Hepatocyte (in vitro differentiated cells): ENCODE measurements around the gene MB21D2. TPM values are rescaled to one million over a fixed set of nuclear protein-coding genes. Genes with fewer than 3 reads are reported as not detected.

Experiments
- DNase-seq: peaks from one replicate; pipeline ENCODE4 v3.0.0-alpha.2; 2016; ENCODE audit warnings: low spot score
- H2AFZ ChIP-seq: fragments of 200-600 bp; sonication (generic); 2 replicates; pipeline ENCODE4 v1.6.0; 2016; ENCODE audit warnings: antibody characterized with exemption, mild to moderate bottlenecking
- H3K27ac ChIP-seq: fragments of 200-600 bp; sonication (generic); 2 replicates; pipeline ENCODE4 v1.5.1; 2016; ENCODE audit warnings: mild to moderate bottlenecking
- H3K27me3 ChIP-seq: fragments of 200-600 bp; sonication (generic); 2 replicates; pipeline ENCODE4 v1.6.1; 2016
- H3K36me3 ChIP-seq: fragments of 200-600 bp; sonication (generic); replicated peaks from 2 replicates; pipeline ENCODE4 v1.5.1; 2016; ENCODE audit warnings: low read depth; ENCODE audit not compliant: insufficient read depth
- H3K4me1 ChIP-seq: fragments of 200-600 bp; sonication (generic); 2 replicates; pipeline ENCODE4 v1.5.1; 2016; ENCODE audit warnings: mild to moderate bottlenecking, moderate library complexity; ENCODE audit not compliant: insufficient read depth
- H3K4me2 ChIP-seq: fragments of 200-600 bp; sonication (generic); 2 replicates; pipeline ENCODE4 v1.6.0; 2016
- H3K4me3 ChIP-seq: fragments of 200-600 bp; sonication (generic); 2 replicates; pipeline ENCODE4 v1.5.1; 2016; ENCODE audit warnings: mild to moderate bottlenecking
- H3K79me2 ChIP-seq: fragments of 200-600 bp; sonication (generic); 2 replicates; pipeline ENCODE4 v1.6.0; 2017; ENCODE audit warnings: mild to moderate bottlenecking
- H3K9me2 ChIP-seq: fragments of 200-600 bp; sonication (generic); replicated peaks from 2 replicates; pipeline ENCODE4 v1.6.0; 2017; ENCODE audit warnings: mild to moderate bottlenecking; ENCODE audit not compliant: insufficient read depth
- H3K9me3 ChIP-seq: fragments of 200-600 bp; sonication (generic); 2 replicates; pipeline ENCODE4 v1.5.1; 2016; ENCODE audit warnings: low read depth, mild to moderate bottlenecking
- H4K20me1 ChIP-seq: fragments of 200-600 bp; sonication (generic); 2 replicates; pipeline ENCODE4 v1.6.0; 2016; ENCODE audit warnings: mild to moderate bottlenecking; ENCODE audit not compliant: insufficient read depth, poor library complexity, severe bottlenecking
- EZH2 ChIP-seq: fragments of 200-600 bp; sonication (generic); IDR thresholded peaks from 2 replicates; pipeline ENCODE4 v1.6.1; 2016; ENCODE audit warnings: antibody characterized with exemption, mild to moderate bottlenecking, borderline replicate concordance
- EZH2phosphoT487 ChIP-seq: fragments of 200-600 bp; sonication (generic); IDR thresholded peaks from one replicate; pipeline ENCODE4 v1.6.1; 2018; ENCODE audit warnings: antibody characterized with exemption, mild to moderate bottlenecking, low read depth, moderate library complexity; ENCODE audit not compliant: unreplicated experiment, severe bottlenecking
- WGBS: methylation state at CpG from one replicate; pipeline ENCODE4 v1.1.6; 2016; ENCODE audit warnings: low lambda C conversion rate; ENCODE audit errors: missing lambda C conversion rate; 5-methylcytosine and 5-hydroxymethylcytosine counted together
- polyA plus RNA-seq: library from polyadenylated mRNA; unstranded; fragments of >200 nt; fragmentation: Nextera tagmentation; extraction: Ambion mirVana; gene quantifications from 2 replicates; pipeline ENCODE4 v1.2.1, GENCODE V29; 2016
- total RNA-seq: library from RNA; depleted of rRNA; stranded (reverse); fragments of >200 nt; gene quantifications from 2 replicates; pipeline ENCODE4 v1.2.3, GENCODE V29; 2014
- TF ChIP-seq, protein P1 (sequence below): fragments of 200-600 bp; sonication (generic); IDR thresholded peaks from 2 replicates; pipeline ENCODE4 v1.5.1; 2016; ENCODE audit warnings: antibody characterized with exemption, mild to moderate bottlenecking; ENCODE audit not compliant: poor library complexity

Gene MB21D2
- total and polyA plus RNA-seq, 2 experiments from 2014 or later: 9.1 to 22.1 TPM

DNA sequence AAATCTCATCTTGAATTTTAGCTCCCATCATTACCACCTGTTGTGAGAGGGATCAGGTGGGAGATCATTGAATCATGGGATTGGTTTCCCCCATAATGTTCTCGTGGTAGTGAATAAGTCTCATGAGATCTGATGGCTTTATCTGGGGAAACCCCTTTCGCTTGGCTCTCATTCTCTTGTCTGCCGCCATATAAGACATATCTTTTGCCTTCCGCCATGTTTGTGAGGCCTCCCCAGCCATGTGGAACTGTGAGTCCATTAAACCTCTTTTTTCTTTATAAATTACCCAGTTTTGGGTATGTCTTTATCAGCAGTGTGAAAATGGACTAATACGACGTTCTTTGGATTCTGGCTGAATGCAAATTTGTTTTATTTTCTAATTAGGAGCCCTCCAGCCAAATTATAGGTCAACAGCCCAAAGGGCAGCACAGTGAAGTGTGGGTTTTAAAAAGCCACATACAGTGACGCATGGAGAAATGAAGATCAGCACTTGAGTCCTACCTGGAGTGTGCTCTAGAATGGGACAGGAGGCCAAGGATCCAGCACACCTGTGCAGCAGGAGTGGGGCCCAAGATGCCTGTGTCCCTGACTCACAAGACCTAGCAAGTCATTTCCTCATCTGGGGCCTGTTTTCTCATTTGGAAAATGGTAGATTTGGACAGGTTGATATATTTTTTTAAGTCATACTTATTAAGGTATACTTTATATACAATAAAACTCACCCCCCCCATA is 89.6 kb downstream of the MB21D2 start:
- H3K4me1 ChIP-seq: peaks cover 16% of the 10 kb centered on the region
- no peak overlapping the region for H3K27ac ChIP-seq
- H3K27me3 ChIP-seq: no peaks in the 10 kb centered on the region
- no peaks in the 10 kb centered on the region for H3K9me2 ChIP-seq
- no peak overlapping the region for H3K4me2 ChIP-seq
- TF ChIP-seq EZH2 (no peak), EZH2phosphoT487 (no peak)
- TF ChIP-seq, protein P1, sequence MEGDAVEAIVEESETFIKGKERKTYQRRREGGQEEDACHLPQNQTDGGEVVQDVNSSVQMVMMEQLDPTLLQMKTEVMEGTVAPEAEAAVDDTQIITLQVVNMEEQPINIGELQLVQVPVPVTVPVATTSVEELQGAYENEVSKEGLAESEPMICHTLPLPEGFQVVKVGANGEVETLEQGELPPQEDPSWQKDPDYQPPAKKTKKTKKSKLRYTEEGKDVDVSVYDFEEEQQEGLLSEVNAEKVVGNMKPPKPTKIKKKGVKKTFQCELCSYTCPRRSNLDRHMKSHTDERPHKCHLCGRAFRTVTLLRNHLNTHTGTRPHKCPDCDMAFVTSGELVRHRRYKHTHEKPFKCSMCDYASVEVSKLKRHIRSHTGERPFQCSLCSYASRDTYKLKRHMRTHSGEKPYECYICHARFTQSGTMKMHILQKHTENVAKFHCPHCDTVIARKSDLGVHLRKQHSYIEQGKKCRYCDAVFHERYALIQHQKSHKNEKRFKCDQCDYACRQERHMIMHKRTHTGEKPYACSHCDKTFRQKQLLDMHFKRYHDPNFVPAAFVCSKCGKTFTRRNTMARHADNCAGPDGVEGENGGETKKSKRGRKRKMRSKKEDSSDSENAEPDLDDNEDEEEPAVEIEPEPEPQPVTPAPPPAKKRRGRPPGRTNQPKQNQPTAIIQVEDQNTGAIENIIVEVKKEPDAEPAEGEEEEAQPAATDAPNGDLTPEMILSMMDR: no peak
- peaks cover 57% of the 10 kb centered on the region for H3K79me2 ChIP-seq
- no peak overlapping the region for H2AFZ ChIP-seq
- no peaks in the 10 kb centered on the region for H3K9me3 ChIP-seq
- DNase-seq: no peak
- WGBS: 93% methylated on average over 7 of the region's 7 CpGs
- no peaks in the 10 kb centered on the region for H4K20me1 ChIP-seq
- H3K4me3 ChIP-seq: no peak overlapping the region
- no peaks in the 10 kb centered on the region for H3K36me3 ChIP-seq

DNA sequence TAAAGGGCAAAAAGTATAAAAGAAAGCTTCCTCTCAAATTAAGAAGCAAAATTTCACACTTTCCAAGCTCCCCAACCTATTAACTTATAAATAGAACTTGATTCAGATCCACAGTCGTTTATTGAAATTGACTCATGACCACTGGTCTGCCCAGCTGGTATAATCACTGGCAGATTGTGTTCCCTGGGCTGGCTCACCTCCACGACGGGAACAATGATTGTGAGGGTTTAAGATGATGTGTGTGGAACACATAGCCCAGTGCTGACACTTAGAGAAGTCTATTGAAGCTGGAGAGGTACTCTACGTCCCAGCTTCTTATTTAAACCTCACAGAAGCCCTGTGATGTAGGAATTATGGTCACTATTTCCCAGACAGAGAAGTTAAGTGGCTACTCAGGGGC is 90.4 kb downstream of the MB21D2 start:
- Histone ChIP-seq H3K36me3 (no peaks in the 10 kb centered on the region), H3K9me3 (no peaks in the 10 kb centered on the region), H3K4me1 (peaks cover 15% of the 10 kb centered on the region), H3K4me2 (no peak overlapping the region), H3K9me2 (no peaks in the 10 kb centered on the region), H3K27me3 (no peaks in the 10 kb centered on the region), H3K79me2 (peaks cover 58% of the 10 kb centered on the region), H3K4me3 (no peak overlapping the region), H3K27ac (no peak overlapping the region), H4K20me1 (no peaks in the 10 kb centered on the region), H2AFZ (no peak overlapping the region)
- DNase-seq: no peak
- TF ChIP-seq EZH2phosphoT487 (no peak), EZH2 (no peak)
- TF ChIP-seq, protein P1: no peak
- 95% methylated on average over 4 of the region's 4 CpGs for WGBS

DNA sequence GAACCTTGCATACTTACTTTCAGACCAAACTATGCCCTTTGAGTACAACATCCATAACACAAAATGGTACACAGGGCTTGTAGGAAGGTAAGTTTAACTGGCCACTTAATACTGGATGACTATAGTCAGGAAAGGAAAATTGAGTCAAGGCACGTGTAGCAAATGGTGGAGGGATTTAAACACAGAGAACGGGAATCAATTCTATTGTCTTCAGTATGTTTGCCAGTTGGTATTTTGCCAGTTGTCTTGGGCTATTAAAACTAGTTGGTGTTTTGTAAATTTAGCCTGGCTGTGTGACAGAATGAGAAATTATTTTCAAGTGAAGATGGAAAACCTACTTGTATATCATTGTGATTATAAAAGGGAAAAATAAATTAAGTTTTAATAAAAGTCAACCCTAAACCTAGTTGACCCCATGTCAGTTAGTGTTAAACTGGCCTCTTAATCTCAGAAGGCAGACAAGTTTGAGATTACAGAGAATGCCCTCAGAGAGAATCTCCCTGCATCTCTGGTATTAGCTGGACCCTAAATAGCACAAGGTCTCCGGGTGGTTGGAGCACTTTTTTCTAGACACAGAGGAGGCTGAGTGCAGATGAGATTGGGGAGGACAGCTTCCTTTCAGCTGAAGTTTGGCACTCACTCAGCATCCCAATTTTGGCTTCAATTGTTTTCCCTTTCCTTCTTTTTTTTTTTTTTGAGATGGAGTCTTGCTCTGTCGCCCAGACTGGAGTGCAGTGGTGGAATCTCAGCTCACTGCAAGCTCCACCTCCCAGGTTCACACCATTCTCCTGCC is 91.2 kb downstream of the MB21D2 start:
- Histone ChIP-seq H3K4me2 (no peak overlapping the region), H3K79me2 (peaks cover 62% of the 10 kb centered on the region), H3K27ac (no peak overlapping the region), H3K9me3 (no peaks in the 10 kb centered on the region), H3K9me2 (no peaks in the 10 kb centered on the region), H2AFZ (no peak overlapping the region), H4K20me1 (no peaks in the 10 kb centered on the region), H3K27me3 (no peaks in the 10 kb centered on the region), H3K36me3 (no peaks in the 10 kb centered on the region), H3K4me3 (no peak overlapping the region), H3K4me1 (peaks cover 8% of the 10 kb centered on the region)
- WGBS: 81% methylated on average over 4 of the region's 4 CpGs
- DNase-seq: no peak
- TF ChIP-seq EZH2: no peak

- Histone ChIP-seq H3K27me3 (no peaks in the 10 kb centered on the region), H3K27ac (no peak overlapping the region), H3K79me2 (peaks cover 58% of the 10 kb centered on the region), H3K9me2 (no peaks in the 10 kb centered on the region), H3K9me3 (no peaks in the 10 kb centered on the region), H3K4me3 (no peak overlapping the region), H3K4me1 (peaks cover 6% of the 10 kb centered on the region), H3K4me2 (no peak overlapping the region), H4K20me1 (no peaks in the 10 kb centered on the region), H2AFZ (no peak overlapping the region), H3K36me3 (no peaks in the 10 kb centered on the region)
- no peak for TF ChIP-seq EZH2
- TF ChIP-seq, protein P1: no peak
- TF ChIP-seq EZH2phosphoT487: no peak
- DNase-seq: no peak
- 91% methylated on average over 2 of the region's 2 CpGs for WGBS
These were observed 91.9 kb downstream of the MB21D2 start for GRCh38 chr3:192825657-192826200.
